Stimulated activated CD8-positive, alpha-beta memory T cell treated with anti-CD3 and anti-CD28 coated beads, Interleukin-7, amount 100 ng/mL, for 1 hour (primary cell): ENCODE data around the gene TBC1D13.
A peak's percentile ranks its signal among the peaks of the same experiment; 100 is the strongest.
"Not testable (repeated sequence)": the region's sequence is repeated elsewhere in the genome, so short reads cannot be mapped to it uniquely, and the experiment has no call there.

Source experiments
- DNase-seq, 2 donors: peaks; one replicate each; pipeline ENCODE4 v3.0.0-alpha.2; 2020; ENCODE audit warnings: low read depth in 2 of 2

Gene TBC1D13

GRCh38 chr9:128820665-128821583, 33.9 kb downstream of the TBC1D13 start:
- DNase-seq = no peak

- no peak for DNase-seq
Measured at GRCh38 chr9:128821584-128822406, 34.7 kb downstream of the TBC1D13 start.

- no peak for DNase-seq
Measured at GRCh38 chr9:128822407-128823042, 35.5 kb downstream of the TBC1D13 start.

GRCh38 chr9:128823362-128823902, 36.4 kb downstream of the TBC1D13 start:
- DNase-seq = no peak

GRCh38 chr9:128823903-128824406, 36.9 kb downstream of the TBC1D13 start:
- no peak for DNase-seq

- DNase-seq = no peak
Measured at GRCh38 chr9:128824911-128825310, 37.9 kb downstream of the TBC1D13 start.

GRCh38 chr9:128825923-128826700, 39.1 kb downstream of the TBC1D13 start:
- no peak for DNase-seq

GRCh38 chr9:128828267-128828666, 41.2 kb downstream of the TBC1D13 start:
- no peak for DNase-seq

GRCh38 chr9:128828719-128829452, 41.8 kb downstream of the TBC1D13 start:
- DNase-seq = no peak

- peak; percentile 86 to 88 for DNase-seq
Measured at GRCh38 chr9:128829477-128830251, 42.6 kb downstream of the TBC1D13 start, which contains the start of gene SPOUT1. SPOUT1 (minus strand) TSS chr9:128829794; CDS start chr9:128829780, 14 bp downstream.

GRCh38 chr9:128833696-128834095, 46.6 kb downstream of the TBC1D13 start:
- no peak for DNase-seq

GRCh38 chr9:128835246-128836210, 48.5 kb downstream of the TBC1D13 start:
- DNase-seq = no peak

- no peak for DNase-seq
Measured at GRCh38 chr9:128836509-128837145, 49.6 kb downstream of the TBC1D13 start.

- DNase-seq = no peak
Measured at GRCh38 chr9:128838338-128838737, 51.3 kb downstream of the TBC1D13 start.

- DNase-seq = no peak
Measured at GRCh38 chr9:128840524-128840923, 53.5 kb downstream of the TBC1D13 start.

GRCh38 chr9:128841694-128842492, 54.8 kb downstream of the TBC1D13 start:
- DNase-seq = no peak

- DNase-seq = not testable (repeated sequence)
Measured at GRCh38 chr9:128843171-128843570, 56.1 kb downstream of the TBC1D13 start.
